HG03460 (cell line): Measurements from ENCODE around the gene DYNC1LI1.
"Not testable (repeated sequence)": the region's sequence is repeated elsewhere in the genome, so short reads cannot be mapped to it uniquely, and the experiment has no call there.

Source experiments
- ATAC-seq: cut with Tn5 transposase; IDR thresholded peaks from one replicate; pipeline ENCODE4 v1.9.1; 2021; ENCODE audit not compliant: unreplicated experiment

The DYNC1LI1 gene

GRCh38 chr3:32584660-32585059 lies 14.0 kb upstream of the DYNC1LI1 start:
- ATAC-seq = no peak

GRCh38 chr3:32583708-32584107 lies 13.1 kb upstream of the DYNC1LI1 start:
- ATAC-seq = no peak

GRCh38 chr3:32578669-32579068 lies 8.0 kb upstream of the DYNC1LI1 start:
- not testable (repeated sequence) for ATAC-seq

- peak; percentile 91 for ATAC-seq
Observed at GRCh38 chr3:32577581-32578556, 7.2 kb upstream of the DYNC1LI1 start.

- no peak for ATAC-seq
Observed at GRCh38 chr3:32577174-32577573, 6.5 kb upstream of the DYNC1LI1 start.

GRCh38 chr3:32575451-32576113 lies 4.9 kb upstream of the DYNC1LI1 start:
- no peak for ATAC-seq

GRCh38 chr3:32571192-32571485 lies 481 bp upstream of the DYNC1LI1 start:
- ATAC-seq = peak; percentile 28

GRCh38 chr3:32569540-32570420 lies 878 bp downstream of the DYNC1LI1 start:
- peak; percentile 40 for ATAC-seq

GRCh38 chr3:32568953-32569352 lies 1.7 kb downstream of the DYNC1LI1 start:
- ATAC-seq = no peak

GRCh38 chr3:32564195-32564594 lies 6.5 kb downstream of the DYNC1LI1 start:
- no peak for ATAC-seq

GRCh38 chr3:32562640-32563039 lies 8.0 kb downstream of the DYNC1LI1 start:
- ATAC-seq = no peak

- no peak for ATAC-seq
Observed at GRCh38 chr3:32557640-32558352, 12.9 kb downstream of the DYNC1LI1 start.

- no peak for ATAC-seq
Observed at GRCh38 chr3:32556332-32556731, 14.3 kb downstream of the DYNC1LI1 start.

GRCh38 chr3:32553973-32554372 lies 16.7 kb downstream of the DYNC1LI1 start:
- no peak for ATAC-seq

- ATAC-seq = no peak
Observed at GRCh38 chr3:32553459-32553858, 17.2 kb downstream of the DYNC1LI1 start.

- no peak for ATAC-seq
Observed at GRCh38 chr3:32552013-32552412, 18.6 kb downstream of the DYNC1LI1 start.

GRCh38 chr3:32551496-32551895 lies 19.2 kb downstream of the DYNC1LI1 start:
- ATAC-seq = no peak

GRCh38 chr3:32551087-32551486 lies 19.6 kb downstream of the DYNC1LI1 start:
- ATAC-seq = no peak

- no peak for ATAC-seq
Observed at GRCh38 chr3:32545305-32545704, 25.4 kb downstream of the DYNC1LI1 start.

GRCh38 chr3:32544894-32545293 lies 25.8 kb downstream of the DYNC1LI1 start:
- ATAC-seq = no peak

GRCh38 chr3:32542807-32543206 lies 27.9 kb downstream of the DYNC1LI1 start:
- no peak for ATAC-seq
